HuH-7 (cell line): Measurements from ENCODE around the gene PIK3IP1.
"Not testable (repeated sequence)": the region's sequence is repeated elsewhere in the genome, so short reads cannot be mapped to it uniquely, and the experiment has no call there.

Source experiments
- DNase-seq: peaks from one replicate; pipeline ENCODE4 v3.0.0; 2011; ENCODE audit warnings: low spot score

PIK3IP1 gene, protein sequence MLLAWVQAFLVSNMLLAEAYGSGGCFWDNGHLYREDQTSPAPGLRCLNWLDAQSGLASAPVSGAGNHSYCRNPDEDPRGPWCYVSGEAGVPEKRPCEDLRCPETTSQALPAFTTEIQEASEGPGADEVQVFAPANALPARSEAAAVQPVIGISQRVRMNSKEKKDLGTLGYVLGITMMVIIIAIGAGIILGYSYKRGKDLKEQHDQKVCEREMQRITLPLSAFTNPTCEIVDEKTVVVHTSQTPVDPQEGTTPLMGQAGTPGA

DNA sequence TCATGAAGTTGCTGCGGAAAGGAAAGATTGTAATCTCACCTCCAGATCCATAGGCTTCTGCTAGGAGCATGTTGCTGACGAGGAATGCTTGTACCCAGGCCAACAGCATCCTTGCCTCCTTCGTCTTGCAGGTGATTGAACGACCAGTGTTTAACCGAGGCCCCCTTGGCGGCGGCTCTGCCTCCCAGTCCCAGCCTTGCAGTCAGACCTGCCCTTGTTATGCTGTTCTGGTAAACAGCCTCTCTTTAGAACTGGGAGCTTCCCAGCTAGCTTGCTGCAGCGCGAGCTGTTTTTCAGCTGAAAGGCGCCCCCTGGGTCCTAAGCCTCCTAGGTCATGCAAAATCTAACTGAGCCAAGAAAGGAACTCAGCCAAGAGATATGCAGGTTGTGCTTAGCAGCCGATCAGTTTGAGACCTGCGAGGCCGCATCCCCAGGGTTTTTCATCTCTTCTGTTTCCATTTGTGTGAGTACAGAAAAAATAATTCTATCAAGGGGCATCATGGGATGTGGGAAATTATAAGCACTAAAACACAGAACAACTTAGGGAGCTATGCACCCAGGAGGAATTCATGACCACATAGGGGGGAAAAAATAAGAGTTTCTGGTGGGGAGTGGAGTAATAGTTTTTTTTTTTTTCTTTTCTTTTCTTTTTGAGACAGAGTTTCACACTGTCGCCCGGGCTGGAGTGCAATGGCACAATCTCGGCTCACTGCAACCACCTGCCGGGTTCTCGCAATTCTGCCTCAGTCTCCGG lies at the start of gene PIK3IP1:
PIK3IP1 (minus strand) TSS at position 253 of the 754 bp plus-strand sequence; CDS start at position 109, 144 bp downstream.
- DNase-seq = peak; percentile 88

DNA sequence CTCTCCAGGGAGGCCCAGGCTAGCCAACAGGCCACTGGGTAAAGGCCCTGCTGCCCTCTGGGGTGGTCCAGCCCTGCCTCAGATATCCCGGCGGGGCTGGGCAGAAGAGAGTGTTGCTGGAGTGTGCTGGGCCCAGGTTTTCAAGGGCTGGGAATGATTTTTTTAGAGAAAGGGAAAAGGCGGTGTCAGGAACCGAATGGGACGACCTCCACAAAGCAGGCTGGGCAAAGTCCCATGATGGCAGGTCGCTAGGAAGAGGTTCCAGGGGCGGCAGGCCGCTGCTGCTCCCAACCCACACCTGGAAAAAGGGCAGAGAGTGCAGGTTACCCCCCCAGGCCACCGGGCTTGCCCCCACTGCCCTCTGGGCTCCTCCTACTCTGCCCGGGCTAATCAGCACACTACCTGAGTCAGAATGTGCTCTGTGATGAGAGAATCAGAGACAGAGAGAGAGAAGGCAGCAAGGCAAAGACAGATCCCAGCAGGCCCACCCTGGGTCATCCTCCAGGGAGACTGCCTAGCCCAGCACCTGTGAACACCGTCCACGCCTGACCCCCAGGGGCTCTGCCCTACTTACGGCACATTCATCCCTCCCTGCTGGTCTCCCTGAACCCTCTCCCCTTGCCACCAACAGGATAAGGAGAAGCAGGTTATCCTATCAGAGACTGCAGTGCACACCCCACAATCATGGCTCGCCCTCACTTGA lies 49.2 kb upstream of the PIK3IP1 start:
- no peak for DNase-seq

DNA sequence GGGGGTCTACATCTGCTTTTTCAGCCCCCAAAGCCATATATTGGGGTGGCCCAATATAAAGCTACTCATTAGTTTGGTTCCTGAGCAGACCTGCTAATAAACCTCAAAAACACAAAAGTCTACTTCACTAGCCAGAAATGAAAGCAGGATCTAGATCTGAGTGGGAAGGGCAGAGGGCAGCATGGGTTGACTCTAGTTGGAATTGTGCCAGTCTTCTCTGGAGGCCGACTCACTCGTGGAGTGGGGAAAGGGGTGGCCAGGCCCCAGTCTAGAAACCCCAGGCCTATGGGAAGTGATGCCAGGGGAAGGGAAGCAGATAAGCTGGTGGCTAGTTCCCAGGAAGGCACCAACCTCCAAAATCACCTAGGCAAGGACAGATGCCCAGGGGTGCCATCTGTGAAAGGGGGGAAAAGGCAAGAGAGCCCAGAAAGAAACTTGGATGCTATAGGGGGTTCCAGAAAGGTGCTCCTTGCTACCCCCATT lies 48.5 kb upstream of the PIK3IP1 start:
- DNase-seq = no peak

DNA sequence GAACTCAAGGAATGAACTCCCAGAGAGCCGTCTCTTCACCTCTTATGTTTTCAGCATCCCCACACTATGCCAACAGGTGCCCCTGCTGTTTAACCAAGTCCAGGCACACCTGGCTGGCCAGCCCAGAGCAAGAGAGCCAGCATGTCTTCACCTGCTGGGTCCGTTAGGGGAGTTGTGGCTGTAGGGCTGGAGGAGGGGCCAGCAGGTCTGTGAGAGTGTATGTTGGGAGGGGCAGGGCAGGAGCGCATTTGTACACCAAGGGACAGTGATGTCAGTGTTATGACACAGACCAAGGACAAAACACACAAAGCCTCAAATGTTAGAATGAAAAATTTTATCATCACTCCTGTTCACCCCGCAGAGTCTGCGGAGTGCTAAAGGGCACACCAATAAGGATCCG lies 48.1 kb upstream of the PIK3IP1 start:
- DNase-seq = no peak

DNA sequence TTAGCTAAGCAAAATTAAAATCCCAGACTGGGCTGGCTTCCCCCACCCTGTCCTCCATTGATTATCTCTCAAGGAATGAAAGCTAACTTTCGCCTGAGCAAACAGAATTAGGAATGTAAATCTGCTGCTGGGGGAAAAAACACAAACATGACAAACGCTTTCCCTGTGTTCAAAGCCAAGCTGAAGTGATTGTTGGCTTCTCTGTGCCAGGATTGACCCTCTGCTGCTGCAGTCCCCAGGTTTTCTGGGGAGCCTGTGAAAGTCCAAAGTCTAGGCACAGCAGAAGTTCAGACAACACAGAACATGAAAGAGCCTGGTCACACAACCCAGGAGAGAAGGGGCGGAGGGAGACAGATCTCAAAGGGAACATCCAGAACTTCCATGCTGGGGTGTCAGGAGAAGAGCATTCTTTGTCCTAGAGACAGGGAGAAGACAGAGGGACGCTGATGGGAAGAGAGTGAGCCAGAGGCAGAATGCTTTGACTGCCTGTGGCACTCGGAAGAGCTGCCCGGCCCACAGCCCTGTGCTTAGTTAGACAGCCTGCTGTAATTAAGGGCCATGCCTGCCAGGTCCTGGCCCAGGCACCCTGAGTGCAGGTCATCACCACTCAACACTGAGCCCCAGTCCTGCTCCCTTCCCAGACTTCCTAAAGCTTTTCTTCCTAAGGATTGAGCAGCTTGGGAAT lies 47.0 kb upstream of the PIK3IP1 start:
- no peak for DNase-seq

DNA sequence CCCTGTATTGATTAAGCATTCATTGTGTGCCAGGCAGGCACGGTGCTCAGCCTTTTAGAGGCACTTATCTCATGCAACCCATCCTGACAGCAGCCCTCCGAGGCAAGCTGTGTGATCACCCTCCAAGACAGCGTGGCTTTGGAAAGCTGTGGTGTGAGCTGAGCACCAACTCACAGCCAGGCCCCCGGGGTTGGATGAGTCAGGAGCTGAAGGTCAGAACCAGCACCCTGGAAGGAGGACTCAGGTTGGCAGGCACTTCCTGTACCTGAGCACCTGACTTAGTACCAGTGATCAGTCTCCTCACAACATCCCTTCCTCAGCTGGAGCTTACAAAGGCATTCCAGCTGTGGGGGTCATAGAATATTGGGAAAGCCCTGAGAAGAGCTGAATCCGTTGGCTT lies 44.9 kb upstream of the PIK3IP1 start:
- DNase-seq = no peak

DNA sequence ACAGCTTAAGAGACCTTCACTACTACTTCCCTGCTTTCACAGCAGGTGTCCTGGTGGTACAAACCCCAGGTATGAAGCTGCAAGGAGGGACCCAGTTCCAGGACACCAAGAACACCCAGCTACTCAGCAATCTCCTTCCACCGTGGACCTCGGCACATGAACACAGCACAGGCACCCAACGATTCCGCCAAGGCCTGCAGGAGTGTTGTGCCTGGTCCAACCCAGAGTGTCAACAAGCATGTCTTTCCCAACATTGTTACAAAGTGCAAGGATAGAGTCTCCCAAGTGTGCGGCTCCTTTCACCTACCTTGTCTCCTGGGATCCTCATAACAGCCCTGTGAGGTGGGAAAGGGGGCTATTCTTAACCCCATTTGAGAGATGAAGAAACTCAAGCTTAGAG lies 42.0 kb upstream of the PIK3IP1 start:
- no peak for DNase-seq

DNA sequence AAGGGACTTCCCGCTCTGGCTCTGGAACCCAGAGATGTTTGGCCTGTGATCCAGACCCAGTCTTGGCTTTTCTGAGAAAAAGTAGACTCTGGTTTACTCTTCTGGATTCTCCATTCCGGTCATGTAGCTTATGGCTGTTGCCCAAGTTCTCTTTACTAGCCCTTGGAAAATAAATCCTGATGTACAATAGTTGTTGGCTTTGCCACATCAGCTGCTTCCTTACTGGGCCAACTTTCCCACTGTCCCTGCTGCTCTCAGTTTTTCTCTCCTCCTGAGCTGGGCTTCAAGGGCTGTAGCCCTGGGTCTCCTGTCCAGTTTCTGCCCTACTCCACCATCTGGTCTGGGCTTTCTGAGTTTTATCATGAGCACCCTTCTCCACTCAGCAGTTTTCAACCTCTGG lies 41.4 kb upstream of the PIK3IP1 start:
- no peak for DNase-seq

DNA sequence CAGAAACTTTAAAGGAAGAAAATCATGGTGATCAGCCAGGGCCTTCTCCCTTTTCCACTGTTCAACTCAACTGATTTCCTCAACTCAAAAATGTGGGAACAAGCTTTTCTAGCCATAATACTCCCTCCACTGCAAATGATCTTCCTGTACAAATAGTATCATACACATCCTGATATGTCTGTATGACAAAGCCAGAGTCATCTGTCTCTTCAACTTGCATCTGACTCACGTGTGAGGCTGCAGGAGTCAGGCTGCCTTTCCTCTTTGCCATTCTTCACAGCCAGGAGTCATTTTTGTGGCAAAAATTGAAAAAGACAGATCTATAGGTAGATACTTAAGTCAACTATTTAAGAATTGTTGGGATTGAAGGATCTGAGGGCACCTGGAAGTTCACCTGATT lies 40.6 kb upstream of the PIK3IP1 start:
- DNase-seq = no peak

DNA sequence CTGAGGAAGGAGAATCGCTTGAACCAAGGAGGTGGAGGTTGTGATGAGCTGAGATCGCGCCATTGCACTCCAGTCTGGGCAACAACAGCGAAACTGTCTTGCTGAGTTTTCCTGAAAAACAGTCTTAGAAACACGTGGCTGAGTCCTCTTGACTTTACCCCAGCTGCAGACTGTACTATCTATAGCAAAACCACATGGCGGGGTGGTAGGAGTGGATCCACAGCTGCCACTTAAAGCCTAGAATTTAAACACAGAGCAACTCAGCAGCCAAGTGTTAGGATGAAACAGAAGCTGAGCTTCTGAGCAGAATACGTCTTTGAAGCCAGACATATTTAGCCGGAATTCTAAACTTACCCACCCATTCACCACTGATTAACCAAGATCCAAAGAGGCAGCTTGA lies 39.7 kb upstream of the PIK3IP1 start:
- DNase-seq = no peak

DNA sequence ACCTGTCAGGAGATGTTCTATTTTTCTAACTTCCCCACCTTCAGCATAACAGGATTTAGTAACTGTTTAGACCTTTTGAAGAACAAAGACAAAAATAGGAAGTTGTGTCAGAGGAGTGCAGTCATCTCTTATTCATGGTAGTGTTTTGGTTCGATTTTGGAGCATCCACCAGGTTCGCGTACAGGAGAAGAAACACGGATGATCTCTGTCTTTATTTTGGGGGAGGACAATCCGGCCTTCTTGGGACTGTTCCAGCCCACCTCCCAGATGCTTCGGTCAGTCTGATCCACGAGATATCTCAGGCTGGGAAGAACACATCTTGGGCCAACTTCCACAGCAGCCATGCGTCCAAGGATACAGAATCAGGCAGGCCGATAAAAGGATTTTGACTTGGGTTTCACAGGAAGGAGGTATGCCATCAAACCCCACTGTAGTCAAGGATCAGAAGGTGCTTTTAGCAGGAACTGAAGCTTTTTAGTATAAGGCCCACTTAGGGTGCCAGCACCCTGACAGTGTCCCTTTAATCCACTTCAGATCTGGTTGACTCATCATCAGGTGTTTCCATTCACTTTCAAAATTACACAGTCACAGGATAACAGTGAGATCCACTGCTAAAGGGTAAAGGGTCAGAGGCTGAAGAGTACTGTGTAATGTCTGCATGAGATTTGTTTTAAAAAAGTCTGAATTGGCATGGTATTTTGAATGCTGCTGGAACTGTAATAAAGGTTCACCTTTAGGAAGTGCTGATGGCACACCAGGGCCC lies 37.3 kb upstream of the PIK3IP1 start:
- no peak for DNase-seq

DNA sequence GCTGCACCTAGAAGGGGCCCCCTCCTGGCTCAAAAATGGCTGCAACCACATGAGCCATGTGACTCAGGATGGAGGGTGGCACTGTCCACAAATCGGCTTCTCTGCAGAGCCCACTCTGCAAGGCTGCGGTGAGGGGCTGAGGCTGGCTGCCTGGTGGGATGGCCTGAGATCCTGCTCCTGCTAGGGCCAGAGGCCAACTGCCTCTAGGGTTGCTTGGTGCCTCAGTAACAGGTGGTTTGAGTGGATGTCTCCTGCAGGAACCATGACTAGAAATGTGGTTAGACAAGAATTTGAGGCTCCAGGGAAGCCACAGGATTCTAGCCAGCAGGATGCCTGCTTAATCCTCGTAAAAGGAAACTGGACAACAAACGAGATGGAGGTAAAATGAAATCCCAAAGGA lies 36.7 kb upstream of the PIK3IP1 start:
- DNase-seq = no peak

DNA sequence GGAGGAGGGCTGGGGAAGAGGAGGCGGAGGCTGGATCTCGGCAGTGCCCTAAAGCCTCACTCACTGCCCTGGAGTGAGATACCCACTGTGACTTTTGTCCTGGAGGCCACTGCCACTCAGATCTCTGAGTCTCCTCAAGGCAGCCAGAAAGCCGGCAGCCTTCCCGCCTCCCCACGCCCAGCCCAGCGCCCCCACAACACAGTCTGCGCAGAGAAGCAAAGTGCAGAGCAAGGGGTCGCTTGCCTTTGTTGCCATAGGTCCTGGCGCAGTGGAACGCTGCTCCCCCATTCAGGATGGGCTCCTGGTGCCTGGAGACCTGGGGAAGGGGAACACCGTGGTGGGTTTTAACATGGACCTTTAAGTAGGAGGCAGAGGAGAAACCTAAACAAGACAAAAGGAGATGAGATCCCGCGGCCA lies 36.3 kb upstream of the PIK3IP1 start:
- no peak for DNase-seq

DNA sequence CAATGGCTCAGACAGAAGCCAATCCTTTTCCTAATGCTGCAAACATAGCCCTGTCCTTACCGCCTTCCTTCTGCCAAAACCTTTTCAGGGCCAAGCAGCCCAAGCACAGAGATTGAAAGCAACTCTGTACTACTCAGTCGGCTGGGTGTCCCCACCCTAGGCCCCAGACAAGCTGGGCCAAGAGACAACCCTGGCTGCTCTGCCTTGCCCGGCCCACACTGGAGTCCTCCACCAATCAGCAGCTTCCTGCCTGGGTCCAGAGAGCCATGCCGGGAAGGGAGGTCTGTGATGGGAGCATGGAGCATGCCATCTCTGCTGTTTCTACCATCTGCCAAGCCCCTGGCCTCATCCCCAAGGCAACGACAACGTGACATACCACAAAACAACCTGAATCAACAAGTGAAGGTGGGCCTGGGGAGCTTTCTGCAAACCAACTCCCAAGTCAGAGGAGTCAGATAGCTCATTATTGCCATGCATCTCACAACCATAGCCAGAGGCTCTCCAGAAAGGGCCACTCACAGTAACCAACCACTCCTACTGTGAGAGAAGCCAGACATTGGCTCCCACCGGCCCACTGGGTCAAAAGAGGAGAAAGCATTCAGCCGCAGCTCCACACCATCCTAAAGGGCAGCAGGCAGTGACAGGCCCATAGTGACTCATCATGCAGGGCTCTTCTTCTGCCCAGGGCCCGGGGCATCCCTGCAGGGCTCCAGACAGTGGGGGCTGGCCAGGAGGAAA lies 35.7 kb upstream of the PIK3IP1 start:
- DNase-seq = no peak

DNA sequence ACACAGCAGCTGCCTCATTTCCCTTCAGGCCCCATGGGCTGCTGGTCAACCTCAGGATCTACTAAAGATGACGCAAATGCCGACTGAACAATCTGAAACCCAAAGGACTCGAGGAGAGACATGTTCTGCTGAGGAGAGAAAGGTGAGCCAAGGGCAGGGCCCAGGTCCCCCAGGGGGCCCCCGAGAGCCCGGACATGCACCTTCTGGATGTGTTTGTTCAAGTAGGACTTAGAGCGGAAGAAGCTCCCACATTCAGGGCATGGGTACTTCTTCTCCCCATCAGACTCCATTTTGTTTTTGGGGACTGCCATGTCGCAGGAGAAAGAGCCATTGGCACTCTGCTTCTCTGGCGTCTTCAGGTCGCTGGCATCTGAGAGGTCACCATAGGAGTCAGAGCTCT lies 34.6 kb upstream of the PIK3IP1 start:
- no peak for DNase-seq

DNA sequence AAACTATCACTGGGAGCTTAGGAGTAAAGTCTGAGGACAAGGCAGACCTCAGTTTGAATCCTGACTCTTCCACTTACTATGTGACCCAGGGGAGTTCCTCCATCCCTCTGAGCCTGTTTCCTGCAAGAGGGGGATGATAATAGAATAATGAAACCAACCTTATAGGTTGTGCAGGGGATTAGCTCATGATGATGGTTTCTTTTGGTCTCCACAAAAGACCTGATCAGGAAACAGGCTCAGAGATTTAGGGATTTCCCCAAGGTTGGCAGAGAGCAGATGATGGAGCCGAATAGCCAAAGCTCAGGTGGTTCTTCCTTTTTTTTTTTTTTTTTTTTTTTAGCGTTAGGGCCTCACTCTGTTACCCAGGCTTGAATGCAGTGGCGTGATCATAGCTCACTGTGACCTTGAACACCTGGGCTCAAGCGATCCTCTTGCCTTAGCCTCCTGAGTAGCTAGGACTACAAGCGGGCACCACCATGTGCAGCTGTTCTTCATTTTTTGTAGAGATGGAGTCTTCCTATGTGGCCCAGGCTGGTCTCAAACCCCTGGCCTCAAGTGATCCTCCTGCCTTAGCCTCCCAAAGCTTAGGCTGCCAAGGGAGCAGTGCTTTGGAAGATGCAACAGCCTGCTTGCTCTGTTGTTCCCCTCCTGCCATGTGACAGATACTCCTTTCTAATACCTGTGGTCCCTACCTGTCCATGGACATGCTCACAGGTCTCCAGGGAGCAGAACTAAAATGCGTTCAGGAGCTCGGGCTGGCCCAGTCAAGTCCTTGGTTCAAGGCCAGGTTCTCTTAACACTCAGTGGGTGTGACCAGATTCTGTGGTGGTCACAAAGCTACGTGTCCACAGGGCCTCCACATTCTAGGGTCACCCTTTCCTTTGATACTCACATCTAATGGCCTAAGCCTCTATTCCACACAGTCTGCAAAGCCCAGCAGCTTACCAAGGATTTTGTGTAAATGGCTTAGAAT lies 31.6 kb upstream of the PIK3IP1 start:
- DNase-seq = no peak

DNA sequence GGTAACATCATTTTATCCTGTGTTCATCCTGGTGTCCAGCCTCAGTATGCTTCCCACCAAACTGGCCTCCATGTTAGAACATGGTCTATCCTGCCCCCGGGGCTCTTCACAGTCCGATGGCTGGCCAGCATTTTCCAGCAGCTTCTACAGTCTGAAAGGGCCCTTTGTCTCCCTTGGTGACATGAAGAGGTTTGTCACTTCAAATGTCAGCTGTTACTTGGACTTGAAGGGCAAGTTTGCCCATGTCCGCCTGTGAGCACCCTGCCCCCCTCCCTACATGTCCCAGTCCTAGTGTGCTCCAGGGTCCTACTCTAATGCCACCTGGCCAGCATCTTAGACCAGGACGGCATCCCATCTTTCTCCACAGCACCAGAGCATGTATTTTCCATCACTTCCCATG lies 29.1 kb upstream of the PIK3IP1 start:
- DNase-seq = no peak

DNA sequence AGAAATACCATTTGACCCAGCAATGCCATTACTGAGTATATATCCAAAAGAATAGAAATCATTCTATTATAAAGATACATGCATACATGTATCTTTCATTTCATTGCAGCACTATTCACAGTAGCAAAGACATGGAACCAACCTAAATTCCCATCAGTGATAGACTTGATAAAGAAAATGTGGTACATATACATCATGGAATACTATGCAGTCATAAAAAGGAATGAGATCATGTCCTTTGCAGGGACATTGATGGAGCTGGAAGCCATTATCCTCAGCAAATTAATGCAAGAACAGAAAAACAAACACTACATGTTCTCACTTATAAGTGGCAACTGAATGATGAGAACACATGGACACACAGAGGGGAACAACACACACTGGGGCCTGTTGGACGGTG lies 21.9 kb upstream of the PIK3IP1 start:
- not testable (repeated sequence) for DNase-seq

DNA sequence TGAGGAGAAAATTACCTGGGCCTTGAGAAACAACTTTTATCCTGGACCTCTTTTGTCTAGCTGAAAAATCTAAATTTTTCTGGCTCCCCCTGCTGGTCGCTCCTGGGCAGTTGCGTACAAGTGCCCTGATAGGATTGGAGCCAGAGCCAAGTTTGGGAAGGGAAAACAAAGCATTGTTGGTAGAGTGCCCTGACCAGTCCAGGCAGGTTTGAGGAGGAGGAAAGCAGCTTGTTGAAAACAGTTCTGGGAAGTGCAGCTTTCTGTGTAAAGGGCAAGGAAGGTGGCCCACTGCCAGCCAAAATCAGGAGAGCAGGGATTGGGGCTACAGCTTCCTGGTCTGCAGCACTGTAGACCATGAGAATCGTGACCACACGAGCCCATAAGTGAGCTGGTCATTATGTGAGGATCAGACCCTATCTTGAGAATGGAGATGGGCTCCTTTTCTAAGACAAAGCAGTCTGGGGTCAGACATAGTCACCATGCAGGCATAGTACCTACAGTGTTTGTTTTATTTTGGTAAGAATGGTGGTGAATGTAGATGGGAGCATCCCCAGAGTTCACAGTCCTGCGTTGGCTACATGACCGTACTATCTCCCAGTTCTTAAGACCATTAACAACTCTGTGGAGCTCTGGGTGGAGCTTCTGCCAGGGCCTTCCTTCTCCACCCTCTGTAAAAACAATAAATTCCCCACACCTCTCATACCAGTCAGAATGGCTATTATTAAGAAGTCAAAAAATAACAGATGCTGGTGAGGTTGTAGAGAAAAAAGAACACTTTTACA lies 21.3 kb upstream of the PIK3IP1 start:
- peak; percentile 72 for DNase-seq
